K562 (cell line): ENCODE data around the gene ACTL6A. TPM values are rescaled to one million over a fixed set of nuclear protein-coding genes. Genes with fewer than 3 reads are reported as not detected.

Source experiments
- ATAC-seq: fragments of 200-7000 bp; cut with Tn5 transposase; 3 replicates; pipeline ENCODE4 v1.9.1; 2020; ENCODE audit warnings: moderate library complexity
- BruUV-seq: library from RNA; stranded (reverse); fragments of 400-500 nt; replicated peaks from 2 replicates; lab custom pipeline; 2021; lab: Mats Ljungman, UMichigan
- CTCF ChIA-PET: fragments of 300-600 bp; formaldehyde crosslinking; extraction: SDS; loops from one replicate; lab custom pipeline; 2021; ENCODE audit warnings: low intra/inter-chr PET ratio; lab: Yijun Ruan, JAX
- POLR2A ChIA-PET: fragments of 300-600, 350-650 bp; sonication (Branson Sonifier 250); formaldehyde crosslinking; extraction: SDS; loops from one replicate; lab custom pipeline; 2021; ENCODE audit warnings: antibody characterized with exemption, inconsistent platforms; lab: Yijun Ruan, JAX
- DNase-seq, 4 experiments: peaks; one replicate each; pipeline versions ENCODE4 v3.0.0 to v3.0.0-alpha.2; 2011 to 2018; ENCODE audit warnings: low spot score in 3 of 4, mixed read lengths in 3 of 4; ENCODE audit errors: extremely low read depth in 1 of 4
- FAIRE-seq: peaks from 2 replicates; lab custom pipeline; 2011; peaks lifted over from hg19 to GRCh38; lab: Jason Lieb, UNC
- H2AFZ ChIP-seq: 2 replicates; pipeline ENCODE4 v1.6.0; 2011; ENCODE audit warnings: low read depth, low read length, control low read depth, inconsistent platforms
- H3K27ac ChIP-seq: fragments of 200-600 bp; 3 replicates; pipeline ENCODE4 v1.8.0; 2011; ENCODE audit warnings: low read depth, mild to moderate bottlenecking, control low read depth, inconsistent platforms, low read length, moderate library complexity, mixed read lengths; ENCODE audit errors: extremely low read depth
- H3K27me3 ChIP-seq, 2 experiments: fragments of 300-600 bp in 1 of 2; 2 replicates in 1 of 2; 3 replicates in 1 of 2; pipeline versions ENCODE4 v1.6.0 to v1.8.0; 2011; ENCODE audit warnings: inconsistent platforms in 2 of 2, low read length in 2 of 2, mild to moderate bottlenecking in 1 of 2, mixed read lengths in 1 of 2, moderate library complexity in 1 of 2; ENCODE audit not compliant: control insufficient read depth in 2 of 2, insufficient read depth in 2 of 2
- H3K36me3 ChIP-seq: fragments of 300-600 bp; 3 replicates; pipeline ENCODE4 v1.8.0; 2011; ENCODE audit warnings: mild to moderate bottlenecking, low read length, inconsistent platforms; ENCODE audit not compliant: control insufficient read depth, insufficient read depth
- H3K4me1 ChIP-seq, 2 experiments: fragments of 200-600 bp in 1 of 2; replicated peaks in 1 of 2; 2 replicates in 1 of 2; 3 replicates in 1 of 2; pipeline versions ENCODE4 v1.5.1 to v1.8.0; 2011; ENCODE audit warnings: inconsistent platforms in 2 of 2, low read length in 2 of 2, mild to moderate bottlenecking in 1 of 2, mixed read lengths in 1 of 2, moderate library complexity in 1 of 2; ENCODE audit not compliant: control insufficient read depth in 2 of 2, insufficient read depth in 2 of 2
- H3K4me2 ChIP-seq: 2 replicates; pipeline ENCODE4 v1.6.1; 2011; ENCODE audit warnings: low read length, control low read depth, inconsistent platforms, mixed read lengths; ENCODE audit not compliant: insufficient read depth
- H3K4me3 ChIP-seq: fragments of 200-600 bp; sonication (generic), shearing (Covaris generic); 2 replicates; pipeline ENCODE4 v1.5.1; 2016; ENCODE audit warnings: control low read depth, inconsistent platforms
- H3K79me2 ChIP-seq: fragments of 200-600 bp; 3 replicates; pipeline ENCODE4 v1.8.0; 2011; ENCODE audit warnings: low read length, inconsistent platforms; ENCODE audit not compliant: control insufficient read depth, insufficient read depth
- H3K9ac ChIP-seq, 2 experiments: 2 replicates each; pipeline versions ENCODE4 v1.6.0 to v1.6.1; 2011; ENCODE audit warnings: low read depth in 2 of 2, low read length in 2 of 2, control low read depth in 1 of 2, inconsistent platforms in 1 of 2, mild to moderate bottlenecking in 1 of 2, mixed read lengths in 1 of 2; ENCODE audit not compliant: insufficient read depth in 1 of 2
- H3K9me1 ChIP-seq: one replicate; pipeline ENCODE4 v1.6.0; 2011; ENCODE audit warnings: inconsistent platforms, mild to moderate bottlenecking, low read length, moderate library complexity; ENCODE audit not compliant: control insufficient read depth, insufficient read depth
- H3K9me3 ChIP-seq: replicated peaks from 2 replicates; pipeline ENCODE4 v1.5.1; 2011; ENCODE audit warnings: low read depth, low read length, inconsistent platforms; ENCODE audit not compliant: control insufficient read depth, insufficient read depth
- H4K20me1 ChIP-seq: replicated peaks from 2 replicates; pipeline ENCODE4 v1.6.1; 2011; ENCODE audit warnings: low read length, inconsistent platforms, mixed read lengths; ENCODE audit not compliant: control insufficient read depth, insufficient read depth
- CREB3L1 ChIP-seq: fragments of 450-650 bp; IDR thresholded peaks from 2 replicates; pipeline ENCODE4 v1.6.1; 2014; ENCODE audit warnings: low read depth, mild to moderate bottlenecking, moderate library complexity, borderline replicate concordance
- ELF4 ChIP-seq: fragments of 450-650 bp; formaldehyde crosslinking; IDR thresholded peaks from 2 replicates; pipeline ENCODE4 v1.4.0; 2022; ENCODE audit warnings: missing genetic modification characterization
- EP400 ChIP-seq: fragments of 450-650 bp; IDR thresholded peaks from 2 replicates; pipeline ENCODE4 v1.6.1; 2017; ENCODE audit warnings: antibody characterized with exemption, mild to moderate bottlenecking, moderate library complexity
- EZH2 ChIP-seq: IDR thresholded peaks from 2 replicates; pipeline ENCODE4 v1.6.1; 2012; ENCODE audit warnings: low read depth, mild to moderate bottlenecking, inconsistent platforms, low read length, borderline replicate concordance
- MXI1 ChIP-seq: IDR thresholded peaks from 2 replicates; pipeline ENCODE4 v1.6.1; 2011; ENCODE audit warnings: low read depth, mild to moderate bottlenecking, improper control_type of control experiment, low read length
- NFXL1 ChIP-seq: fragments of 450-650 bp; formaldehyde crosslinking; IDR thresholded peaks from 2 replicates; pipeline ENCODE4 v1.4.0; 2021; ENCODE audit warnings: mild to moderate bottlenecking
- STAT5B ChIP-seq: fragments of 250-450 bp; sonication (Bioruptor Pico); IDR thresholded peaks from 2 replicates; pipeline ENCODE4 v1.8.0; 2021; ENCODE audit warnings: mild to moderate bottlenecking, inconsistent platforms
- TAF15 ChIP-seq: fragments of 200-400 bp; formaldehyde crosslinking; IDR thresholded peaks from 2 replicates; pipeline ENCODE4 v1.6.1; 2017; ENCODE audit warnings: mild to moderate bottlenecking, low read depth, low read length, moderate library complexity
- ZHX1 ChIP-seq: fragments of 150-350 bp; conservative IDR thresholded peaks from 2 replicates; pipeline ENCODE4 v1.6.1; 2014; ENCODE audit warnings: low read length
- ZNF780A ChIP-seq: fragments of 250-450 bp; sonication (Bioruptor Pico); IDR thresholded peaks from 2 replicates; pipeline ENCODE4 v1.5.0; 2021; ENCODE audit warnings: mild to moderate bottlenecking
- WGBS: fragments of 100-300 bp; shearing (Covaris generic); methylation state at CpG from one replicate; pipeline ENCODE4 v1.1.6; 2016; ENCODE audit warnings: low coverage, mixed read lengths; ENCODE audit not compliant: insufficient coverage; ENCODE audit errors: missing lambda C conversion rate; 5-methylcytosine and 5-hydroxymethylcytosine counted together
- in situ Hi-C: fragments of 300-500 bp; cut with MboI; formaldehyde crosslinking; loops from 4 replicates; pipeline ENCODE4 v1.15.0; 2018; ENCODE audit warnings: inconsistent platforms, mixed read lengths
- intact Hi-C: fragments of 100-400 bp; cut with micrococcal nuclease; formaldehyde crosslinking; loops from 2 replicates; pipeline ENCODE4 v1.14.2; 2022
- polyA plus RNA-seq, 8 experiments: library from polyadenylated mRNA; depleted of rRNA in 4 of 8; stranded (reverse) in 5 of 8; unstranded in 3 of 8; fragments of >200 nt; fragmentation: Nextera tagmentation in 2 of 8; fragmentation: Illumina TruSeq in 1 of 8; extraction: Ambion mirVana in 2 of 8; extraction: Trizol in 1 of 8; gene quantifications; 2 replicates each; pipeline versions ENCODE4 v1.2.1 to v1.2.3, GENCODE V29; 2011 to 2014; ENCODE audit warnings: inconsistent platforms in 1 of 8, missing spikeins in 1 of 8
- total RNA-seq, 7 experiments: library from RNA; depleted of rRNA in 6 of 7; stranded (reverse); fragments of >200 nt in 6 of 7; fragmentation: Illumina TruSeq in 2 of 7; extraction: Trizol in 2 of 7; gene quantifications; 2 replicates each; pipeline versions ENCODE4 v1.2.1 to v1.2.3, GENCODE V29; 2011 to 2021; ENCODE audit warnings: low replicate concordance in 1 of 7

ACTL6A gene
- total and polyA plus RNA-seq, 9 of the 15 experiments (the other 6 are each of a cell fraction or from before 2014, with no cell fraction given) = 107 to 243 (median 157) TPM

- 25% methylated on average over 2 of the region's 2 CpGs for WGBS
- CTCF ChIA-PET = no interaction called here
- Histone ChIP-seq H3K9ac (no peak overlapping the region), H3K4me2 (no peak overlapping the region), H3K27ac (no peak overlapping the region), H3K36me3 (no peaks in the 10 kb centered on the region), H3K79me2 (no peaks in the 10 kb centered on the region), H4K20me1 (no peaks in the 10 kb centered on the region), H3K4me1 (no peaks in the 10 kb centered on the region; a peak in 1 of 5 replicates), H3K9me3 (no peaks in the 10 kb centered on the region), H2AFZ (no peak overlapping the region), H3K9me1 (no peaks in the 10 kb centered on the region), H3K27me3 (peaks cover 4 to 6% of the 10 kb centered on the region in 2 experiments; a peak in 3 of 5 replicates), H3K4me3 (no peak overlapping the region)
- intact Hi-C loops (no loop called here), in situ Hi-C loops (no loop called here)
- BruUV-seq = no TSS peak
- DNase-seq (no peak), ATAC-seq (peak; percentile 48; the same call in 2 of the 3 replicates), FAIRE-seq (no peak)
- POLR2A ChIA-PET = interaction anchor here (0.6 to 1.3 kb wide), 4 partner anchors 12 to 1342 kb away, joined by 3 to 4 read pairs (median 4); partner anchors contain the start of gene ACTL6A
- no peak for TF ChIP-seq EP400
- no peak for TF ChIP-seq CREB3L1
- no peak for TF ChIP-seq EZH2
- no peak for TF ChIP-seq ZNF780A (CRISPR knock-in tag)
- TF ChIP-seq STAT5B (CRISPR knock-in tag) = no peak
- TF ChIP-seq NFXL1 (CRISPR knock-in tag) = no peak
- TF ChIP-seq ELF4 = no peak
- TF ChIP-seq MXI1 = no peak
- no peak for TF ChIP-seq TAF15
- no peak for TF ChIP-seq ZHX1
Measured at GRCh38 chr3:179541094-179541493, 21.6 kb upstream of the ACTL6A start.
